Measurements from ENCODE around the gene MRFAP1L1. TPM values are rescaled to one million over a fixed set of nuclear protein-coding genes. Genes with fewer than 3 reads are reported as not detected.
A peak's percentile ranks its signal among the peaks of the same experiment; 100 is the strongest.

Gene MRFAP1L1
- total RNA-seq, 1 donor, result 38.0 TPM

DNA sequence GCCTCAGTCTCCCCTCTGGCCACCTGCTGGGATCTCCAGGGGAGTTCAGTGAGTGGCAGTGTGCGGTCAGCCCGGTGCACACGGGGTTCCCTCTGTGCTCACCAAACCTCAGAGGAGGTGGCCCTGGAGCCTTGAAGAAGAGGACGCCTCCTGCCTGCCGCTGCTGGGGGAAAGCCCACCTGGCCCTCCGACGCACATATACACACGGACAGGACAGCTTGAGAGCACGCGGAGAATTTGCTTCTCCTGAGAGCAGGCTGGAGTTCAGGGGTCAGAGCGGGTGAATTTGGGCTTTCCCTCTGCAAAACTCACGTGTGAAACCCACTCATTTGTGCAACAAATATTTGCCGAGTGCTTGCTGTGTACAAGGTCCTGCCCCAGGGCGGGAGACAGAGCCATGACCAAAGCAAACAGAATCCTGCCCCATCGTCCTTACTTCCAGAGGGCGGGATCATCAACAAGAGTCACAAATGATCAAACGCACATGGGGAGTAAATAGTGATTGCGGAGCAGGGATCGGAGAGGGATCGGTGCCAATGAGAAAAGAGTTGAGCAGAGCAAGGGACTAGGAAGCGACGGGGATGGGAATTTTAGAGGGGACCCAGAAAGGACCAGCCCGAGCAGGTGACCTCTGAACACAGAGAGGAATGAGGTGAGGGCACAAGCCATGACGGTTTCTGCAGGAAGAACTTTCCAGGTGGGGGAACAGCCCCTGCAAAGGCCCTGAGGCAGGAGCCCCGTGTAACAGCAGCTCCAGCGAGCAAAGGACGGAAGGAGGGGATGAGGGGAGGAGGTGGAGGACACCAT, 23.9 kb upstream of the MRFAP1L1 start:
- TF ChIP-seq, protein P1, sequence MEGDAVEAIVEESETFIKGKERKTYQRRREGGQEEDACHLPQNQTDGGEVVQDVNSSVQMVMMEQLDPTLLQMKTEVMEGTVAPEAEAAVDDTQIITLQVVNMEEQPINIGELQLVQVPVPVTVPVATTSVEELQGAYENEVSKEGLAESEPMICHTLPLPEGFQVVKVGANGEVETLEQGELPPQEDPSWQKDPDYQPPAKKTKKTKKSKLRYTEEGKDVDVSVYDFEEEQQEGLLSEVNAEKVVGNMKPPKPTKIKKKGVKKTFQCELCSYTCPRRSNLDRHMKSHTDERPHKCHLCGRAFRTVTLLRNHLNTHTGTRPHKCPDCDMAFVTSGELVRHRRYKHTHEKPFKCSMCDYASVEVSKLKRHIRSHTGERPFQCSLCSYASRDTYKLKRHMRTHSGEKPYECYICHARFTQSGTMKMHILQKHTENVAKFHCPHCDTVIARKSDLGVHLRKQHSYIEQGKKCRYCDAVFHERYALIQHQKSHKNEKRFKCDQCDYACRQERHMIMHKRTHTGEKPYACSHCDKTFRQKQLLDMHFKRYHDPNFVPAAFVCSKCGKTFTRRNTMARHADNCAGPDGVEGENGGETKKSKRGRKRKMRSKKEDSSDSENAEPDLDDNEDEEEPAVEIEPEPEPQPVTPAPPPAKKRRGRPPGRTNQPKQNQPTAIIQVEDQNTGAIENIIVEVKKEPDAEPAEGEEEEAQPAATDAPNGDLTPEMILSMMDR (IDR thresholded peaks at IDR 0.05; ENCODE audit: extremely low read depth, low read depth, low read length), result no peak
- no peaks in the 10 kb centered on the region for H4K20me1 ChIP-seq (ENCODE audit: insufficient read depth, low read length)
- no peaks in the 10 kb centered on the region for H3K79me2 ChIP-seq (ENCODE audit: insufficient read depth, low read length)
- no peaks in the 10 kb centered on the region for H3K27me3 ChIP-seq (ENCODE audit: insufficient read depth, low read length)
- no peaks in the 10 kb centered on the region for H3K36me3 ChIP-seq (ENCODE audit: insufficient read depth, low read length)
- no peak overlapping the region for H3K4me2 ChIP-seq (ENCODE audit: insufficient read depth, low read length)
- H3K4me1 ChIP-seq (ENCODE audit: insufficient read depth, low read length), result peaks cover 11% of the 10 kb centered on the region
- no peak overlapping the region for H2AFZ ChIP-seq (ENCODE audit: low read length)
- peak overlapping the region; percentile 71 for H3K27ac ChIP-seq (ENCODE audit: low read depth, low read length)
- H3K9me3 ChIP-seq (ENCODE audit: low read depth, low read length), result no peaks in the 10 kb centered on the region
- H3K4me3 ChIP-seq (ENCODE audit: insufficient read depth, low read length), result no peak overlapping the region
- DNase-seq (ENCODE audit: insufficient read length, low spot score, missing footprints), result peak; percentile 41

DNA sequence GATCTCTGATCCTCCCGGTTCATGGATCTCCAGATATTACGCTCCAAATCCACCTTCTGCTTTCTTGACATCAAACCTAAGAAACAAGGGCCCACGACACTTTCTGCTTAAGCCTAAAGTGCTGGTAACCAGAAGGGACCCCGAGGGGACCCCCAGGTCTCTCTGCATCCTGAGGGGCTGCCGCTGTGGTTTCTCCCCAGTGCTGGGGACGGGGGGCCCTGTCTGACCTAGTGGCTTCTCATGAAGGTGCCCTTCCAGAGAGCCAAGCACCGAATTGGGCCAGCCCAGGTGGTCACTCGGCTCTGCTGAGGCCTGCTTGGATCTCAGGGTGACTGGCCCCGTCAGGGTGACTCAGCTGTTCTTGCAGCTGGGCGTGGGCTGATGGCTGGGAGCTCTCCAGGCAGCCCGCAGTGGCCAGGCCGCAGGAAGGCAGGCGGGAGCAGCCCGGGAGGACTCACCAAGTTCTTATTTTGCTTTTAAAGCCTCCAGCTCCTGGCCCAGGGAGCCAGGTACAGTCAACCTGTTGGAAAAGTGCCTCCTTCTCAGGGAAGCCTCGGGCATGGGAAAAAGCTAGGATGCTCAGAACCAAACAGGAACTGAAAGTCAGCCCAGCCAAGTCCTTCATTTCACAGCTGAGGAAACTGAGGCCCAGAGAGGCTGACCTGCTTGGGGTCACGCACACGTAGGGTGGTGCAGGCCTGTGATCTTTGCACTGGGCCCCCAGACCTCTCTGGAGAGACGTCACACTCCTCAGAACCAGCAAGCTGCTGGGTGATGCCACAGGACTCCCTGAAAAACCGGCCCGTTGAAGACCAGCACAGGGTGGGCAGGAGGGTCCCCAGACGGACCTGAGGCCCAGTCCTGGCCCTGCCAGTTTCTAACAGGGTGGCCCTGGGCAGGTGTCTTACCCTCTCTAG, 23.0 kb upstream of the MRFAP1L1 start:
- Histone ChIP-seq H4K20me1 (ENCODE audit: insufficient read depth, low read length) (no peaks in the 10 kb centered on the region), H3K27me3 (ENCODE audit: insufficient read depth, low read length) (no peaks in the 10 kb centered on the region), H3K4me1 (ENCODE audit: insufficient read depth, low read length) (peaks cover 11% of the 10 kb centered on the region), H3K9me3 (ENCODE audit: low read depth, low read length) (no peaks in the 10 kb centered on the region), H2AFZ (ENCODE audit: low read length) (peak overlapping the region; percentile 61), H3K27ac (ENCODE audit: low read depth, low read length) (peak overlapping the region; percentile 71), H3K36me3 (ENCODE audit: insufficient read depth, low read length) (no peaks in the 10 kb centered on the region), H3K4me2 (ENCODE audit: insufficient read depth, low read length) (peak overlapping the region; percentile 37), H3K4me3 (ENCODE audit: insufficient read depth, low read length) (no peak overlapping the region), H3K79me2 (ENCODE audit: insufficient read depth, low read length) (no peaks in the 10 kb centered on the region)
- DNase-seq (ENCODE audit: insufficient read length, low spot score, missing footprints), result peak; percentile 98
- TF ChIP-seq, protein P1 (IDR thresholded peaks at IDR 0.05; ENCODE audit: extremely low read depth, low read depth, low read length), result no peak

DNA sequence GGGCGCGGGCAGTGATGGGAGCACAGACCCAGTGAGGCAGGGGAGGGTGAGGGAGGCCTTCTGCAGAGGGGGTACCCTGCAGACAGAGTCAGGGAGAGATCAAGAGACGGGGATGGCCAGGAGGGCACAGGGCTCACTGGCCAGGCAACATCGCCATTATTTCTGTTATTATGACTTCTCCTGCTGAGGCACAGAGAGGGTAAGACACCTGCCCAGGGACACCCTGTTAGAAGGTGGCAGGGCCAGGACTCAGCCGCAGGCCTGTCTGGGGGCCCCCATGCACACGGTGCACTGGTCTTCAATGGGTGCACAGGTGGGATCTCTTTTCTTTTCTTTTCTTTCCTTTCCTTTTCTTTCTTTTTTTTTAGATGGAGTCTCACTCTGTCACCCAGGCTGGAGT, 22.1 kb upstream of the MRFAP1L1 start:
- no peaks in the 10 kb centered on the region for H3K9me3 ChIP-seq (ENCODE audit: low read depth, low read length)
- H4K20me1 ChIP-seq (ENCODE audit: insufficient read depth, low read length), result no peaks in the 10 kb centered on the region
- no peak overlapping the region for H3K27ac ChIP-seq (ENCODE audit: low read depth, low read length)
- no peaks in the 10 kb centered on the region for H3K79me2 ChIP-seq (ENCODE audit: insufficient read depth, low read length)
- TF ChIP-seq, protein P1 (IDR thresholded peaks at IDR 0.05; ENCODE audit: extremely low read depth, low read depth, low read length), result no peak
- no peak for DNase-seq (ENCODE audit: insufficient read length, low spot score, missing footprints)
- H3K27me3 ChIP-seq (ENCODE audit: insufficient read depth, low read length), result no peaks in the 10 kb centered on the region
- H3K4me3 ChIP-seq (ENCODE audit: insufficient read depth, low read length), result no peak overlapping the region
- no peak overlapping the region for H3K4me2 ChIP-seq (ENCODE audit: insufficient read depth, low read length)
- no peaks in the 10 kb centered on the region for H3K36me3 ChIP-seq (ENCODE audit: insufficient read depth, low read length)
- peaks cover 16% of the 10 kb centered on the region for H3K4me1 ChIP-seq (ENCODE audit: insufficient read depth, low read length)
- no peak overlapping the region for H2AFZ ChIP-seq (ENCODE audit: low read length)

DNA sequence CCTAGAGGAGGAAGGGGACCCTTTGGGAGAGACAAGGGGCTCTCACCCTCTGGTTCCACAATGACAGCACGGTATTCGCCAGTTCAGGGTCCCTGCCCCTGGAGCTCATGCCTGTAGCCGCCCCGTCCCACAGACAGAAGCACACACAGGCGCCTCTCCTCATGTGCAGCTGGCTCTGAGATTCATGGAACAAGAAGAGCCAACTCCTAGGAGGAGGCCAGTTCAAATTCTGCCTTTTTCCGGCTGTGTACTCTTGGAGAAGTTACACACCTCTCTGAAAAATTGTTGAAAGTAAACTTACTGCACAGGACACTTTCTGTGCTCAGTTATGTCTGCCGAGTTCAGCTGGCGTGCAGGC, 21.6 kb upstream of the MRFAP1L1 start:
- Histone ChIP-seq H3K27me3 (ENCODE audit: insufficient read depth, low read length) (no peaks in the 10 kb centered on the region), H2AFZ (ENCODE audit: low read length) (no peak overlapping the region), H3K4me1 (ENCODE audit: insufficient read depth, low read length) (peaks cover 17% of the 10 kb centered on the region), H3K9me3 (ENCODE audit: low read depth, low read length) (no peaks in the 10 kb centered on the region), H3K79me2 (ENCODE audit: insufficient read depth, low read length) (no peaks in the 10 kb centered on the region), H3K36me3 (ENCODE audit: insufficient read depth, low read length) (no peaks in the 10 kb centered on the region), H3K4me2 (ENCODE audit: insufficient read depth, low read length) (no peak overlapping the region), H4K20me1 (ENCODE audit: insufficient read depth, low read length) (no peaks in the 10 kb centered on the region), H3K4me3 (ENCODE audit: insufficient read depth, low read length) (no peak overlapping the region), H3K27ac (ENCODE audit: low read depth, low read length) (no peak overlapping the region)
- no peak for DNase-seq (ENCODE audit: insufficient read length, low spot score, missing footprints)
- TF ChIP-seq, protein P1 (IDR thresholded peaks at IDR 0.05; ENCODE audit: extremely low read depth, low read depth, low read length), result no peak

Measured in osteoblast (primary cell).